CD14-positive monocyte (primary cell): ENCODE data around the gene PAGR1. TPM values are rescaled to one million over a fixed set of nuclear protein-coding genes. Genes with fewer than 3 reads are reported as not detected.

Source experiments
- DNase-seq, 3 donors: peaks; one replicate each; pipeline ENCODE4 v3.0.0-alpha.2; 2011 to 2022
- H2AFZ ChIP-seq: 2 replicates; pipeline ENCODE4 v1.6.0; 2012; ENCODE audit warnings: mild to moderate bottlenecking, low read depth, low read length, inconsistent platforms; ENCODE audit not compliant: insufficient read depth, poor library complexity, severe bottlenecking
- H3K27ac ChIP-seq, 2 donors: 1 replicate in 1 of 2; 2 replicates in 1 of 2; pipeline ENCODE4 v1.5.1; 2012 to 2013; ENCODE audit warnings: low read length in 2 of 2, control low read depth in 1 of 2, inconsistent platforms in 1 of 2, low read depth in 1 of 2, mild to moderate bottlenecking in 1 of 2
- H3K27me3 ChIP-seq, 2 donors: one replicate each; pipeline versions ENCODE4 v1.6.0 to v1.6.1; 2011 to 2013; ENCODE audit warnings: low read length in 2 of 2; ENCODE audit not compliant: control insufficient read depth in 2 of 2, insufficient read depth in 2 of 2
- H3K36me3 ChIP-seq, 2 donors: replicated peaks in 1 of 2; 1 replicate in 1 of 2; 2 replicates in 1 of 2; pipeline versions ENCODE4 v1.5.1 to v1.6.1; 2012 to 2013; ENCODE audit warnings: low read length in 2 of 2, control low read depth in 1 of 2, inconsistent platforms in 1 of 2, mild to moderate bottlenecking in 1 of 2; ENCODE audit not compliant: insufficient read depth in 2 of 2, control insufficient read depth in 1 of 2
- H3K4me1 ChIP-seq, 2 donors: 1 replicate in 1 of 2; 2 replicates in 1 of 2; pipeline versions ENCODE4 v1.5.1 to v1.6.1; 2012 to 2013; ENCODE audit warnings: low read length in 2 of 2, control low read depth in 1 of 2, inconsistent platforms in 1 of 2, mild to moderate bottlenecking in 1 of 2, moderate library complexity in 1 of 2; ENCODE audit not compliant: insufficient read depth in 2 of 2, control insufficient read depth in 1 of 2
- H3K4me2 ChIP-seq: replicated peaks from 2 replicates; pipeline ENCODE3; 2012; ENCODE audit warnings: low read length, moderate library complexity, mild to moderate bottlenecking; ENCODE audit not compliant: poor library complexity, severe bottlenecking; ENCODE audit errors: extremely low read depth
- H3K4me3 ChIP-seq, 3 experiments: fragments of 200-600 bp in 1 of 3; sonication (generic) in 1 of 3; replicated peaks in 1 of 3; 1 replicate in 2 of 3; 2 replicates in 1 of 3; pipeline ENCODE4 v1.5.1; 2011 to 2013; ENCODE audit warnings: low read length in 3 of 3, mild to moderate bottlenecking in 3 of 3, control low read depth in 2 of 3, low read depth in 2 of 3, inconsistent platforms in 1 of 3, moderate library complexity in 1 of 3
- H3K79me2 ChIP-seq: 2 replicates; pipeline ENCODE4 v1.6.0; 2012; ENCODE audit warnings: mild to moderate bottlenecking, control low read depth, inconsistent platforms, low read length, moderate library complexity; ENCODE audit not compliant: insufficient read depth
- H3K9ac ChIP-seq: 2 replicates; pipeline ENCODE4 v1.6.0; 2017; ENCODE audit warnings: low read length, mild to moderate bottlenecking; ENCODE audit not compliant: insufficient read depth, poor library complexity, severe bottlenecking
- H3K9me3 ChIP-seq, 2 donors: replicated peaks in 1 of 2; 1 replicate in 1 of 2; 2 replicates in 1 of 2; pipeline versions ENCODE4 v1.5.1 to v1.6.1; 2012 to 2013; ENCODE audit warnings: low read length in 2 of 2, control low read depth in 1 of 2; ENCODE audit not compliant: control insufficient read depth in 1 of 2, insufficient read depth in 1 of 2
- H4K20me1 ChIP-seq: 2 replicates; pipeline ENCODE4 v1.6.0; 2012; ENCODE audit warnings: mild to moderate bottlenecking, low read length, control low read depth, moderate library complexity; ENCODE audit not compliant: insufficient read depth
- H3K27ac Mint-ChIP-seq, 7 donors: one replicate each; pipeline ENCODE4 v1.8.0; 2020; ENCODE audit warnings: mild to moderate bottlenecking in 7 of 7, mixed read lengths in 7 of 7, moderate library complexity in 6 of 7, inconsistent platforms in 2 of 7
- H3K27me3 Mint-ChIP-seq, 3 donors: one replicate each; pipeline ENCODE4 v1.8.0; 2021 to 2022; ENCODE audit warnings: low read depth in 3 of 3, mild to moderate bottlenecking in 3 of 3, mixed read lengths in 3 of 3, moderate library complexity in 3 of 3, inconsistent platforms in 1 of 3
- H3K36me3 Mint-ChIP-seq, 2 donors: one replicate each; pipeline ENCODE4 v1.8.0; 2020; ENCODE audit warnings: mixed read lengths in 2 of 2, inconsistent platforms in 1 of 2, mild to moderate bottlenecking in 1 of 2
- H3K4me1 Mint-ChIP-seq: one replicate; pipeline ENCODE4 v1.8.0; 2020; ENCODE audit warnings: mild to moderate bottlenecking, mixed read lengths
- H3K4me3 Mint-ChIP-seq, 2 donors: one replicate each; pipeline ENCODE4 v1.8.0; 2020; ENCODE audit warnings: mild to moderate bottlenecking in 2 of 2, mixed read lengths in 2 of 2, moderate library complexity in 1 of 2
- H3K9me3 Mint-ChIP-seq, 7 donors: one replicate each; pipeline ENCODE4 v1.8.0; 2020 to 2022; ENCODE audit warnings: mixed read lengths in 7 of 7, mild to moderate bottlenecking in 6 of 7, moderate library complexity in 6 of 7, inconsistent platforms in 2 of 7
- CTCF ChIP-seq: fragments of 200-600 bp; IDR thresholded peaks from one replicate; pipeline ENCODE4 v1.8.0; 2022; ENCODE audit warnings: antibody characterized with exemption, mild to moderate bottlenecking
- WGBS: methylation state at CpG from one replicate; pipeline ENCODE4 v1.1.5; 2013; ENCODE audit warnings: missing lambda C conversion rate; ENCODE audit not compliant: insufficient coverage; 5-methylcytosine and 5-hydroxymethylcytosine counted together
- intact Hi-C, 2 donors: fragments of 100-400 bp; cut with micrococcal nuclease; formaldehyde crosslinking; loops; one replicate each; pipeline versions ENCODE4 v1.15.0 to v1.15.1; 2023
- polyA plus RNA-seq, 3 donors: library from polyadenylated mRNA; depleted of rRNA in 1 of 3; unstranded in 2 of 3; stranded (reverse) in 1 of 3; fragments of 300-500 nt in 2 of 3; fragments of >200 nt in 1 of 3; fragmentation: Illumina TruSeq in 2 of 3; gene quantifications; 1 replicate in 2 of 3; 2 replicates in 1 of 3; pipeline ENCODE4 v1.2.3, GENCODE V29; 2012 to 2021

PAGR1 gene
- polyA plus RNA-seq, 3 donors, result 12.6 to 43.4 (median 36.3) TPM

- Histone ChIP-seq H4K20me1 (peaks cover 100% of the 10 kb centered on the region), H3K79me2 (peaks cover 96% of the 10 kb centered on the region), H3K36me3 (peaks cover 12 to 29% of the 10 kb centered on the region in 2 donors), H3K4me1 (peaks cover 24 to 25% of the 10 kb centered on the region in 2 donors), H3K4me3 (no peak overlapping the region), H3K4me2 (no peak overlapping the region), H3K9ac (no peak overlapping the region), H3K27me3 (no peaks in the 10 kb centered on the region), H3K27ac (no peak overlapping the region), H2AFZ (no peak overlapping the region), H3K9me3 (no peaks in the 10 kb centered on the region)
- Mint-ChIP-seq H3K36me3 (peaks cover 18 to 36% of the 10 kb centered on the region in 2 donors), H3K4me1 (peaks cover 42% of the 10 kb centered on the region), H3K9me3 (no peaks in the 10 kb centered on the region), H3K27me3 (no peaks in the 10 kb centered on the region), H3K27ac (peak overlapping the region in 3 of 7 donors; percentile 2 to 54 (median 52)), H3K4me3 (no peak overlapping the region)
- DNase-seq, result no peak
- WGBS, result 56% methylated on average over 9 of the region's 10 CpGs
- no peak for TF ChIP-seq CTCF
- intact Hi-C loops, result no loop called here
These were observed 9.4 kb downstream of the PAGR1 start for GRCh38 chr16:29825145-29826044.

GRCh38 chr16:29826342-29826695, 10.4 kb downstream of the PAGR1 start:
- Mint-ChIP-seq H3K4me1 (peaks cover 34% of the 10 kb centered on the region), H3K27ac (no peak overlapping the region), H3K9me3 (no peaks in the 10 kb centered on the region), H3K27me3 (no peaks in the 10 kb centered on the region), H3K4me3 (no peak overlapping the region), H3K36me3 (peaks cover 27 to 45% of the 10 kb centered on the region in 2 donors)
- peaks cover 18 to 38% of the 10 kb centered on the region in 2 donors for H3K36me3 ChIP-seq
- intact Hi-C loops, result no loop called here
- H3K4me3 ChIP-seq, result no peak overlapping the region
- H3K4me2 ChIP-seq, result no peak overlapping the region
- H3K27ac ChIP-seq, result no peak overlapping the region
- WGBS, result 100% methylated on average over 1 of the region's 8 CpGs
- peaks cover 16 to 18% of the 10 kb centered on the region in 2 donors for H3K4me1 ChIP-seq
- TF ChIP-seq CTCF, result no peak
- no peaks in the 10 kb centered on the region for H3K27me3 ChIP-seq
- DNase-seq, result no peak
- no peak overlapping the region for H3K9ac ChIP-seq
- no peak overlapping the region for H2AFZ ChIP-seq
- H4K20me1 ChIP-seq, result peaks cover 100% of the 10 kb centered on the region
- no peaks in the 10 kb centered on the region for H3K9me3 ChIP-seq
- peaks cover 87% of the 10 kb centered on the region for H3K79me2 ChIP-seq
